HEK293T (cell line): ENCODE data around the gene DDX10.
A peak's percentile ranks its signal among the peaks of the same experiment; 100 is the strongest.

Source experiments
- CTCF ChIA-PET: fragments of 350-600 bp; formaldehyde crosslinking; extraction: SDS; loops from one replicate; lab custom pipeline; 2021; ENCODE audit warnings: antibody characterized with exemption, inconsistent platforms; lab: Yijun Ruan, JAX
- POLR2A ChIA-PET: fragments of 350-600 bp; formaldehyde crosslinking; extraction: SDS; loops from one replicate; lab custom pipeline; 2020; ENCODE audit warnings: antibody characterized with exemption, inconsistent platforms; lab: Yijun Ruan, JAX
- DNase-seq: peaks from one replicate; pipeline ENCODE4 v3.0.0; 2012; ENCODE audit warnings: mixed read lengths; ENCODE audit errors: extremely low spot score
- ARNT ChIP-seq: fragments of 450-650 bp; IDR thresholded peaks from 2 replicates; pipeline ENCODE4 v1.6.1; 2017; ENCODE audit warnings: mild to moderate bottlenecking
- BHLHE40 ChIP-seq: fragments of 450-650 bp; IDR thresholded peaks from 2 replicates; pipeline ENCODE4 v1.6.1; 2016; ENCODE audit warnings: mild to moderate bottlenecking, moderate library complexity, borderline replicate concordance
- CTBP1 ChIP-seq: fragments of 450-650 bp; IDR thresholded peaks from 2 replicates; pipeline ENCODE4 v1.6.1; 2016; ENCODE audit warnings: borderline replicate concordance
- ELF4 ChIP-seq: fragments of 450-650 bp; IDR thresholded peaks from 2 replicates; pipeline ENCODE4 v1.6.1; 2017; ENCODE audit warnings: antibody characterized with exemption
- FOXA1 ChIP-seq: fragments of 450-650 bp; IDR thresholded peaks from 2 replicates; pipeline ENCODE4 v1.6.1; 2016; ENCODE audit warnings: mild to moderate bottlenecking
- FOXK2 ChIP-seq: fragments of 450-650 bp; IDR thresholded peaks from 2 replicates; pipeline ENCODE4 v1.6.1; 2016; ENCODE audit warnings: mild to moderate bottlenecking
- FOXM1 ChIP-seq: fragments of 450-650 bp; IDR thresholded peaks from 2 replicates; pipeline ENCODE4 v1.6.1; 2017; ENCODE audit warnings: mild to moderate bottlenecking, borderline replicate concordance
- HDGF ChIP-seq: fragments of 450-650 bp; IDR thresholded peaks from 2 replicates; pipeline ENCODE4 v1.6.1; 2017; ENCODE audit warnings: antibody characterized with exemption, borderline replicate concordance
- L3MBTL2 ChIP-seq: fragments of 450-650 bp; conservative IDR thresholded peaks from 2 replicates; pipeline ENCODE4 v1.6.1; 2016; ENCODE audit warnings: mild to moderate bottlenecking
- LEF1 ChIP-seq: fragments of 450-650 bp; IDR thresholded peaks from 2 replicates; pipeline ENCODE4 v1.6.1; 2017; ENCODE audit warnings: mild to moderate bottlenecking, borderline replicate concordance
- NFRKB ChIP-seq: fragments of 450-650 bp; IDR thresholded peaks from 2 replicates; pipeline ENCODE4 v1.6.1; 2016; ENCODE audit warnings: mild to moderate bottlenecking, moderate library complexity
- PKNOX1 ChIP-seq: fragments of 450-650 bp; IDR thresholded peaks from 2 replicates; pipeline ENCODE4 v1.6.1; 2016
- SP1 ChIP-seq: fragments of 450-650 bp; IDR thresholded peaks from 2 replicates; pipeline ENCODE4 v1.6.1; 2017
- SUZ12 ChIP-seq: fragments of 450-650 bp; IDR thresholded peaks from 2 replicates; pipeline ENCODE4 v1.6.1; 2016; ENCODE audit warnings: mild to moderate bottlenecking
- TARDBP ChIP-seq: fragments of 450-650 bp; IDR thresholded peaks from 2 replicates; pipeline ENCODE4 v1.6.1; 2016
- ZNF384 ChIP-seq: fragments of 450-650 bp; IDR thresholded peaks from 2 replicates; pipeline ENCODE4 v1.6.1; 2016

Gene DDX10

GRCh38 chr11:108787105-108787504 is 122.2 kb downstream of the DDX10 start:
- TF ChIP-seq HDGF (no peak), ZNF384 (no peak), TARDBP (no peak), ARNT (no peak), SP1 (no peak), FOXA1 (no peak), CTBP1 (no peak), PKNOX1 (no peak), NFRKB (no peak), FOXM1 (no peak), LEF1 (no peak), FOXK2 (no peak), SUZ12 (no peak), ELF4 (no peak), BHLHE40 (no peak), L3MBTL2 (no peak)
- ChIA-PET CTCF (no interaction called here), POLR2A (no interaction called here)
- no peak for DNase-seq

- TF ChIP-seq FOXK2 (no peak), ELF4 (no peak), BHLHE40 (no peak), SP1 (no peak), FOXM1 (no peak), L3MBTL2 (no peak), PKNOX1 (no peak), NFRKB (no peak), FOXA1 (no peak), ZNF384 (no peak), HDGF (no peak), CTBP1 (no peak), SUZ12 (no peak), LEF1 (no peak), TARDBP (no peak), ARNT (no peak)
- ChIA-PET POLR2A (no interaction called here), CTCF (interaction anchor here (0.7 to 1.0 kb wide), 2 partner anchors 9 to 206 kb away, joined by 3 to 5 read pairs; no protein-coding TSS in a partner anchor)
- DNase-seq = peak; percentile 21
Observed at GRCh38 chr11:108788565-108789199, 123.8 kb downstream of the DDX10 start.

GRCh38 chr11:108790501-108791299 is 125.8 kb downstream of the DDX10 start:
- ChIA-PET POLR2A (no interaction called here), CTCF (no interaction called here)
- TF ChIP-seq NFRKB (no peak), FOXM1 (no peak), ELF4 (no peak), PKNOX1 (no peak), LEF1 (no peak), ZNF384 (no peak), CTBP1 (no peak)
- no peak for DNase-seq

- POLR2A ChIA-PET = no interaction called here
- CTCF ChIA-PET = no interaction called here
- DNase-seq = no peak
- no peak for TF ChIP-seq BHLHE40
- no peak for TF ChIP-seq FOXK2
- TF ChIP-seq ARNT = no peak
- TF ChIP-seq NFRKB = no peak
- TF ChIP-seq LEF1 = no peak
- no peak for TF ChIP-seq L3MBTL2
- no peak for TF ChIP-seq ZNF384
- TF ChIP-seq HDGF = no peak
- TF ChIP-seq SP1 = no peak
- TF ChIP-seq ELF4 = no peak
- no peak for TF ChIP-seq PKNOX1
- no peak for TF ChIP-seq FOXA1
- no peak for TF ChIP-seq SUZ12
- no peak for TF ChIP-seq FOXM1
- no peak for TF ChIP-seq TARDBP
- no peak for TF ChIP-seq CTBP1
Observed at GRCh38 chr11:108793138-108793537, 128.3 kb downstream of the DDX10 start.

GRCh38 chr11:108793611-108794010 is 128.7 kb downstream of the DDX10 start:
- TF ChIP-seq SUZ12 (no peak), SP1 (no peak), FOXA1 (no peak), HDGF (no peak)
- DNase-seq = no peak
- ChIA-PET CTCF (no interaction called here), POLR2A (no interaction called here)
